HG03565 (cell line): ENCODE measurements around the gene TNFAIP6.
"Not testable (repeated sequence)": the region's sequence is repeated elsewhere in the genome, so short reads cannot be mapped to it uniquely, and the experiment has no call there.

Experiments
- ATAC-seq: cut with Tn5 transposase; IDR thresholded peaks from one replicate; pipeline ENCODE4 v1.9.1; 2021; ENCODE audit warnings: mild to moderate bottlenecking, moderate library complexity; ENCODE audit not compliant: unreplicated experiment

The TNFAIP6 gene

DNA sequence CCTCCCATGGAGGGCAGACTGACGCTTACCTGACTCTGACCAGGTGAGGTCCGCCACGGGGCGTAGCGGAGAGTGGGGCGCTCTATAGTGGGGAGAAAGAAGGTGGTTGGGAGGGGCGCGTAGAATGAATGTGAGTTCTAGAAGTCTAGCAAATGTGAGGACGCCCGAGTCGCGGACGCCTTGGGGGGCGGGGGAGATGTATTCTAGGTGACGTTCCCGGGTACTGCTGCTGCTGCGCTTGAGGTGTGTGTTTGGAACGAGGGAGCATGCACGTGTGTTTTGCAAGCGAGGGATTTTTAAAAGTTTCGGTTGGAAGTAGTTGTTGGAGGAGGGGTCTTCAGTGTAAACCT is 53.1 kb downstream of the TNFAIP6 start:
- peak; percentile 27 for ATAC-seq

DNA sequence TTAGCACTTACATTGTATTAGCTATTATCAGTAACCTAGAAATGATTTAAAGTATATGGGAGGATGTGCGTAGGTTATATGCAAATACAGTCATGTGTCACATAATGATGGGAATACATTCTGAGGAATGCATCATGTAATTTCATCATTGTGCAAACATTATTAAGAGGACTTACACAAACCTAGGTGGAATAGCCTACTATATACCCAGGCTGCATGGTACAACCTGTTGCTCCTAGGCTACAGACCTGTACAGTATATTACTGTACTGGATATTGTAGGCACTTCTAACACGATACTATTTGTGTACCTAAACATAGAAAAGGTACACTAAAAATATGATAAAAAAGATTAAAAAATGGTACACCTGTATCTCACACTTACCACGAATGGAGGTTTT is 60.3 kb downstream of the TNFAIP6 start:
- no peak for ATAC-seq

DNA sequence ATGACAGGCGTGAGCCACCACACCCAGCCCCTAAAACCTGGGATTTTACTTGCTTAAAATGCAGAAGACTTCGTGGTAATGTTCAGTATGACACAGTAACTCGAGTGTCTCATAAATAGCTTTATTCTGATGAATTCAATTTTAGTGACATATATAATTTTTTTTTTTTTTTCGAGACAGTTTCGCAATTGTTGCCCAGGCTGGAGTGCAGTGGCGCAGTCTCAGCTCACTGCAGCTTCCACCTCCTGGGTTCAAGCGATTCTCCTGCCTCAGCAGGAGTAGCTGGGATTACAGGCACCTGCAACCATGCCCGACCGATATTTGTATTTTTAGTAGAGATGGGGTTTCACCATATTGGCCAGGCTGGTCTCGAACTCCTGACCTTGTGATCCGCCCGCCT is 64.3 kb downstream of the TNFAIP6 start:
- not testable (repeated sequence) for ATAC-seq

DNA sequence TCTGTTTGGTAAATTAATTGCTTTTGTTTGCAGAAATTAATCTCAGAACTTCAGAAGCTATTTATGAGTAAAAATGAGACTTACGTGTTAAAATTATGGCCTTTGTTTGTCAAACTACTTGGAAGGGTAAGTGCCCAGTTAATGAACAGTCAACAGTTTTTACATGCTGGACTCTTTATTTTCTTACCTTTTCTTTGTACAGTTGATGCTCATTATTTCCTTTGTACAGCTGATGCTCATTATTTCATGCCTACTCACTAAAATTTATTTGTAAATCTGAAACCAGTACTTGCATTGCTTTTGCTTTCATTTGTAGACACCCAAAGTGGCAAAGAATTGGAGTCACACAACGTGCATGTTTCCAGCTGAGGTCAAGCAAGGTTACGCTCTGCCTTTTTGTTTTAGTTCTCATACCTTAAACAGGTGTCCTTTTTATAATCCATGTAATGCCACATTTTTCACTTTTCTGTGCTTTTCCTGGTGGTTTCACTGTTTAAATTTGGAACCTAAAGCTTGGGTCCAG is 65.6 kb downstream of the TNFAIP6 start:
- ATAC-seq, result peak; percentile 81

DNA sequence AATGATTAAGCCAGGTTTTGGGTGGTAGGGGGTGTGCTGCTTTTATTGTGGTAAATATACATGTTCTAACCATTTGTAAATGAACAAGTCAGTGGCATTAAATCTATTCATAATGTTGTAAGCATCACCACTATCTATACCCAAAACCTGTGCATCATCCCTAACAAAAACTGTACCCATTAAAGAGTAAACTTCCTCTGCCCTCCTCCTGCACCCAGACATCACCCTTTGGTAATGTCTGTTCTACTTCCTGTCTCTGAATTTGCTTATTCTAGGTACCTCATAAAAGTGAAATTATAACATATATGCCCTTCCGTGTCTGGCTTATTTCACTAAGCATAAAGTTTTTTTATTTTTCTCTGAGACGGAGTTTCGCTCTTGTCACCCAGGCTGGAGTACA is 66.4 kb downstream of the TNFAIP6 start:
- no peak for ATAC-seq
